DOHH2 (cell line): ENCODE results near the gene ATAD3B.

ENCODE experiments used
- EZH2phosphoT487 ChIP-seq: fragments of 200-600 bp; sonication (generic); IDR thresholded peaks from 2 replicates; pipeline ENCODE4 v1.6.1; 2017; ENCODE audit warnings: borderline replicate concordance, mild to moderate bottlenecking, antibody characterized with exemption, low read length, moderate library complexity, mixed read lengths
- TF ChIP-seq, protein P1 (sequence below): fragments of 200-600 bp; sonication (generic); IDR thresholded peaks from one replicate; pipeline ENCODE4 v1.5.1; 2014; ENCODE audit warnings: antibody characterized with exemption, mild to moderate bottlenecking, low read depth, low read length; ENCODE audit not compliant: poor library complexity, severe bottlenecking

DNA sequence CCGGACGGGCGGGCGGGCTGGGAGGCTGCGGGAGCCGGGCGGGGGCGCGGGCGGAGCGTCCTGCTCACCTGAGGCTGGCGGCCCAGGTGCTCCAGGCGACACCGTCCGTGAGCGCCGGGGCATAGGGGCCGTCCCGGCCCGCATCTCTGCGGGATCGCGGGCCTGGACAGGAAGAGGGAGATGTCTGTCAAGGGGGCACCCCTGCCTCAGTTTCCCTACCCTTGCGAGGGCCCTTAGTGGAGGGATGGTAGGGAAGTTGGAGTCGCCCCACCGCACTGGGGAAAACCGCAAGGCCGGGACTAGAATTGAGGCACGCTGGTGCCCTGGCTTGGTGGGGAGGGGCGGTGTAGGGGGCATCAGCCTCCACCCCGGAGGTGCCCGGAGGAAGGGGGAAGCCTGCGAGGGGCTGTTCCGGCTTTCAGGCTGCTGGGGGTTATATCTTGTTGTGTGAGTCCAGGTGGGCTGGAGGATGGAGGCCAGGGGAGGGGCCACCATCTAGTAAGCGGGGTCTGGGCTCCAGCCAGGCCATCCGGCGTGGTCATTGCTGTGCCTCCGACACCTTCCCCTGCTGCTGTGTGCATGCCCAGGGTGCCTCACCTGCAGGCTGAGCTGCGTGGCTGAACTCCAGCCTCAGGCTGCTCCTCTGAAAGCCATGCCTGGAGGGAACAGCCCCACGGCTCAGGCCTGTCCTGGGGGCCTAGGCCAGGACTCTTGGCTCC lies 35.5 kb upstream of the ATAD3B start:
- TF ChIP-seq, protein P1, sequence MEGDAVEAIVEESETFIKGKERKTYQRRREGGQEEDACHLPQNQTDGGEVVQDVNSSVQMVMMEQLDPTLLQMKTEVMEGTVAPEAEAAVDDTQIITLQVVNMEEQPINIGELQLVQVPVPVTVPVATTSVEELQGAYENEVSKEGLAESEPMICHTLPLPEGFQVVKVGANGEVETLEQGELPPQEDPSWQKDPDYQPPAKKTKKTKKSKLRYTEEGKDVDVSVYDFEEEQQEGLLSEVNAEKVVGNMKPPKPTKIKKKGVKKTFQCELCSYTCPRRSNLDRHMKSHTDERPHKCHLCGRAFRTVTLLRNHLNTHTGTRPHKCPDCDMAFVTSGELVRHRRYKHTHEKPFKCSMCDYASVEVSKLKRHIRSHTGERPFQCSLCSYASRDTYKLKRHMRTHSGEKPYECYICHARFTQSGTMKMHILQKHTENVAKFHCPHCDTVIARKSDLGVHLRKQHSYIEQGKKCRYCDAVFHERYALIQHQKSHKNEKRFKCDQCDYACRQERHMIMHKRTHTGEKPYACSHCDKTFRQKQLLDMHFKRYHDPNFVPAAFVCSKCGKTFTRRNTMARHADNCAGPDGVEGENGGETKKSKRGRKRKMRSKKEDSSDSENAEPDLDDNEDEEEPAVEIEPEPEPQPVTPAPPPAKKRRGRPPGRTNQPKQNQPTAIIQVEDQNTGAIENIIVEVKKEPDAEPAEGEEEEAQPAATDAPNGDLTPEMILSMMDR = no peak
- no peak for TF ChIP-seq EZH2phosphoT487
